SK-N-SH treated with all-trans-retinoic acid at 6 μM for 48 hours (cell line): ENCODE measurements around the gene CHI3L1.

Experiments
- ATAC-seq: fragments of 200-7000 bp; cut with Tn5 transposase; 3 replicates; pipeline ENCODE4 v1.9.1; 2020; ENCODE audit warnings: mild to moderate bottlenecking, moderate library complexity
- ARNTL ChIP-seq: fragments of 450-650 bp; formaldehyde crosslinking; IDR thresholded peaks from 2 replicates; pipeline ENCODE4 v1.5.0; 2020; ENCODE audit warnings: low read depth, mild to moderate bottlenecking, moderate library complexity, borderline replicate concordance
- BACH2 ChIP-seq: fragments of 250-450 bp; sonication (Bioruptor Pico); IDR thresholded peaks from 2 replicates; pipeline ENCODE4 v1.9.0; 2021; ENCODE audit warnings: mild to moderate bottlenecking, borderline replicate concordance
- CSDC2 ChIP-seq: fragments of 250-450 bp; sonication (Bioruptor Pico); IDR thresholded peaks from 2 replicates; pipeline ENCODE4 v1.5.0; 2020; ENCODE audit warnings: mild to moderate bottlenecking, moderate library complexity
- ESRRG ChIP-seq: fragments of 250-450 bp; sonication (Bioruptor Pico); IDR thresholded peaks from 2 replicates; pipeline ENCODE4 v1.6.1; 2021; ENCODE audit warnings: mild to moderate bottlenecking
- GLIS3 ChIP-seq: fragments of 250-450 bp; sonication (Bioruptor Pico); IDR thresholded peaks from 2 replicates; pipeline ENCODE4 v1.5.0; 2020; ENCODE audit warnings: mild to moderate bottlenecking, moderate library complexity
- ISL1 ChIP-seq: fragments of 250-450 bp; sonication (Bioruptor Pico); IDR thresholded peaks from 2 replicates; pipeline ENCODE4 v2.1.2; 2022; ENCODE audit warnings: mild to moderate bottlenecking, moderate library complexity
- OSR1 ChIP-seq: fragments of 250-450 bp; sonication (Bioruptor Pico); IDR thresholded peaks from 2 replicates; pipeline ENCODE4 v1.8.0; 2022; ENCODE audit warnings: moderate library complexity, mild to moderate bottlenecking, inconsistent platforms
- PPARA ChIP-seq: fragments of 250-450 bp; sonication (Bioruptor Pico); IDR thresholded peaks from 2 replicates; pipeline ENCODE4 v1.5.0; 2020; ENCODE audit warnings: mild to moderate bottlenecking, borderline replicate concordance
- RARB ChIP-seq: fragments of 250-450 bp; sonication (Bioruptor Pico); IDR thresholded peaks from 2 replicates; pipeline ENCODE4 v1.8.0; 2021; ENCODE audit warnings: mild to moderate bottlenecking, moderate library complexity
- SNAI2 ChIP-seq: fragments of 250-450 bp; sonication (Bioruptor Pico); IDR thresholded peaks from 2 replicates; pipeline ENCODE4 v1.5.0; 2020; ENCODE audit warnings: mild to moderate bottlenecking, moderate library complexity
- TCF4 ChIP-seq: fragments of 250-450 bp; sonication (Bioruptor Pico); IDR thresholded peaks from 2 replicates; pipeline ENCODE4 v1.8.0; 2021; ENCODE audit warnings: mild to moderate bottlenecking, moderate library complexity, borderline replicate concordance
- TOX ChIP-seq: fragments of 250-450 bp; sonication (Bioruptor Pico); IDR thresholded peaks from 2 replicates; pipeline ENCODE4 v1.8.0; 2021; ENCODE audit warnings: mild to moderate bottlenecking, moderate library complexity, borderline replicate concordance
- ZFP3 ChIP-seq: fragments of 250-450 bp; sonication (Bioruptor Pico); IDR thresholded peaks from 2 replicates; pipeline ENCODE4 v1.5.0; 2020; ENCODE audit warnings: mild to moderate bottlenecking, moderate library complexity
- ZFP30 ChIP-seq: fragments of 450-650 bp; formaldehyde crosslinking; IDR thresholded peaks from 2 replicates; pipeline ENCODE4 v1.5.0; 2022; ENCODE audit warnings: mild to moderate bottlenecking, moderate library complexity
- ZNF565 ChIP-seq: fragments of 450-650 bp; formaldehyde crosslinking; conservative IDR thresholded peaks from 2 replicates; pipeline ENCODE4 v1.5.0; 2020; ENCODE audit warnings: low read depth, mild to moderate bottlenecking, moderate library complexity
- ZNF70 ChIP-seq: fragments of 450-650 bp; formaldehyde crosslinking; IDR thresholded peaks from 2 replicates; pipeline ENCODE4 v1.5.0; 2020; ENCODE audit warnings: mild to moderate bottlenecking, moderate library complexity
- TF ChIP-seq, protein P1 (sequence below): fragments of 250-450 bp; sonication (Bioruptor Pico); IDR thresholded peaks from 2 replicates; pipeline ENCODE4 v1.5.1; 2020; ENCODE audit warnings: low read depth, mild to moderate bottlenecking, moderate library complexity
- TF ChIP-seq, protein P2 (sequence below): fragments of 250-450 bp; sonication (Bioruptor Pico); IDR thresholded peaks from 2 replicates; pipeline ENCODE4 v1.5.0; 2020; ENCODE audit warnings: mild to moderate bottlenecking, moderate library complexity
- TF ChIP-seq, protein P3 (sequence below): fragments of 250-450 bp; sonication (Bioruptor Pico); IDR thresholded peaks from 2 replicates; pipeline ENCODE4 v1.8.0; 2020; ENCODE audit warnings: mild to moderate bottlenecking, moderate library complexity, borderline replicate concordance
- TF ChIP-seq, protein P4 (sequence below): fragments of 250-450 bp; sonication (Bioruptor Pico); IDR thresholded peaks from 2 replicates; pipeline ENCODE4 v1.8.0; 2021; ENCODE audit warnings: low read depth, mild to moderate bottlenecking, moderate library complexity, borderline replicate concordance
- TF ChIP-seq, protein P5 (sequence below): fragments of 250-450 bp; sonication (Bioruptor Pico); IDR thresholded peaks from 2 replicates; pipeline ENCODE4 v1.5.1; 2021; ENCODE audit warnings: mild to moderate bottlenecking, moderate library complexity

Gene CHI3L1

DNA sequence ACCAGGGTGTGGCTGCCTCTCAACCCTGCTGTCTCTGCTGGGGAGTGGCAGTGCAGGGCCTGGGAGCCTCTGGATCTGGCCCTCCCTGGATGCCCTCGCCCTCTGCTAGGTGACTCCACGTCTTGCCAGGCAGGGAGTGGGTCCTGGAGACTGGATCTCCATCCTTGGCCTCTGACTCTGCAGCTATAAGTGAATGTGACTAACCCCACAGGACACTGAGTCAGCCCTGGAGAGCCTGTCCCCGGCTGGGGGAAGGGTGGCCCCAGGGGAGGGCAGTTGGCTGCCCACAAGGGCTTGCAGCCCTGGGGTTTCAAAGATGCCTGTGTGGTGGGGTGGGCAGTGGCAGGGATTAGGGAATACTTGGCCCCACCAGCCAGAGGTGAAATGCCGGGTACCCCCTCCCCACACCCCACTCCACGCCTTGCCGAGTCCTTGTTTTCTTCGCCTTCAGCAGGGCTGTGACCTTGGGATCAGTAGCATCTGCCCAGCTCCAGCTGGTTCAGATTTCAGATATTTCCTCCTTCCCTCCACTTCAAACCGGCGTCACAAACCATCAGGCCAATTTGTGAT lies 8.9 kb downstream of the CHI3L1 start (continued):
- TF ChIP-seq, protein P1, sequence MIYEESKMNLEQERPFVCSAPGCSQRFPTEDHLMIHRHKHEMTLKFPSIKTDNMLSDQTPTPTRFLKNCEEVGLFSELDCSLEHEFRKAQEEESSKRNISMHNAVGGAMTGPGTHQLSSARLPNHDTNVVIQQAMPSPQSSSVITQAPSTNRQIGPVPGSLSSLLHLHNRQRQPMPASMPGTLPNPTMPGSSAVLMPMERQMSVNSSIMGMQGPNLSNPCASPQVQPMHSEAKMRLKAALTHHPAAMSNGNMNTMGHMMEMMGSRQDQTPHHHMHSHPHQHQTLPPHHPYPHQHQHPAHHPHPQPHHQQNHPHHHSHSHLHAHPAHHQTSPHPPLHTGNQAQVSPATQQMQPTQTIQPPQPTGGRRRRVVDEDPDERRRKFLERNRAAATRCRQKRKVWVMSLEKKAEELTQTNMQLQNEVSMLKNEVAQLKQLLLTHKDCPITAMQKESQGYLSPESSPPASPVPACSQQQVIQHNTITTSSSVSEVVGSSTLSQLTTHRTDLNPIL (CRISPR knock-in tag), result no peak
- TF ChIP-seq ZNF565, result no peak

DNA sequence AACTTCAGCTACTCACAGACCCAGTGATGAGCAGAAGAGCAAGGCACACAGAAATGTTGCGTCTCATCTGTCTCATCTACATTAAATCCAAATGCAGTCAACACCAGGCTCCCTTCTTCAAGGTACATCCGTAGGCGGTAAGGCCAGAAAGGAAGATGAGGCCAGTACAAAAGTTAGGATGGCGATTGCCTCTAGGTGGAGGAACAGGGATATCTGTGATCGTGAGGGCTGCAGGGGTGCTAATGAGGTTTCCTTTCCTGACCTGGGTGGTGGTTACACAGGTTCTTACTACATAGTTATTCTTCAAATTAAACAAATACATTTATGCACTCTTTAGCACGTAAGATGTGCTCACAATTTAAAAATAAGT lies 9.5 kb downstream of the CHI3L1 start:
- ATAC-seq, result no peak

DNA sequence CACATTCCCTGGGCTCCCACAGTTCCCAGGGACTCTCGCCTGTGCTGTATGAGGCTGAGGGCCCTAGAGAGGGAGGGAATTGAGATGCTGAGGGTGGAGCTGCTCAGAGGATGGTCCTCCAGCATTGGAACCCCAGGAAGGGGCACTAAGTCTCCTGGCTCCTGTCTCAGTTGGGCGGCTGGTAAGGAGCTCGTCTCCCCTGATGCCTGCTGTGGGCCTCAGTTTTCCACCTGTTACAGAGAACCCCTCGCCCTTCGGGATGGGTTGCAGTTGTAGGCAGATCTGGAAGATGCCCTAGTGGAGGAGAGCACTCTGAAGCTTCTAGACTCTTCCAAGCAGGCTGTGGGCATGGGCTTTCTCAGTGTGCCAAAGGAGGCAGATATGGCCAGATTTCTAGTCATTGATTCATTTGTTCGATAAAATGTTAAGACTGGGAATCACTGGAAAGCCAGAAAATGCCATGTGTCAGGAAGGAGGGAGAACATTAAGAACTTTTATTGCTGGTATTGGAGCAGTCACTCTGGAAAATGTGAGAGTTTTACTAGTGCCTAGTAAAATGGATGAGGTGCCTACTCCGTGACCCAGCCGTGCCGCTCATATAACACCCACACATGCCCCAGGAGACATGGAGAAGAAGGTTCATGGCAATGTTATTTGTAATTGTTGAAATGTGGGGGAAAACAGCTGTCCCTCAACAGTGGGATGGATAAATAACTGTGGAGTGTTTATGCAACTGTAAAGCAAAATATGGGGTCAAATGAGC lies 10.1 kb downstream of the CHI3L1 start:
- ATAC-seq, result no peak
- TF ChIP-seq, protein P2, sequence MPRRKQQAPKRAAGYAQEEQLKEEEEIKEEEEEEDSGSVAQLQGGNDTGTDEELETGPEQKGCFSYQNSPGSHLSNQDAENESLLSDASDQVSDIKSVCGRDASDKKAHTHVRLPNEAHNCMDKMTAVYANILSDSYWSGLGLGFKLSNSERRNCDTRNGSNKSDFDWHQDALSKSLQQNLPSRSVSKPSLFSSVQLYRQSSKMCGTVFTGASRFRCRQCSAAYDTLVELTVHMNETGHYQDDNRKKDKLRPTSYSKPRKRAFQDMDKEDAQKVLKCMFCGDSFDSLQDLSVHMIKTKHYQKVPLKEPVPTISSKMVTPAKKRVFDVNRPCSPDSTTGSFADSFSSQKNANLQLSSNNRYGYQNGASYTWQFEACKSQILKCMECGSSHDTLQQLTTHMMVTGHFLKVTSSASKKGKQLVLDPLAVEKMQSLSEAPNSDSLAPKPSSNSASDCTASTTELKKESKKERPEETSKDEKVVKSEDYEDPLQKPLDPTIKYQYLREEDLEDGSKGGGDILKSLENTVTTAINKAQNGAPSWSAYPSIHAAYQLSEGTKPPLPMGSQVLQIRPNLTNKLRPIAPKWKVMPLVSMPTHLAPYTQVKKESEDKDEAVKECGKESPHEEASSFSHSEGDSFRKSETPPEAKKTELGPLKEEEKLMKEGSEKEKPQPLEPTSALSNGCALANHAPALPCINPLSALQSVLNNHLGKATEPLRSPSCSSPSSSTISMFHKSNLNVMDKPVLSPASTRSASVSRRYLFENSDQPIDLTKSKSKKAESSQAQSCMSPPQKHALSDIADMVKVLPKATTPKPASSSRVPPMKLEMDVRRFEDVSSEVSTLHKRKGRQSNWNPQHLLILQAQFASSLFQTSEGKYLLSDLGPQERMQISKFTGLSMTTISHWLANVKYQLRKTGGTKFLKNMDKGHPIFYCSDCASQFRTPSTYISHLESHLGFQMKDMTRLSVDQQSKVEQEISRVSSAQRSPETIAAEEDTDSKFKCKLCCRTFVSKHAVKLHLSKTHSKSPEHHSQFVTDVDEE (CRISPR knock-in tag), result no peak
- no peak for TF ChIP-seq TOX (CRISPR knock-in tag)
- no peak for TF ChIP-seq ZFP30 (CRISPR knock-in tag)
- no peak for TF ChIP-seq ARNTL
- TF ChIP-seq RARB (CRISPR knock-in tag), result no peak
- no peak for TF ChIP-seq OSR1
- TF ChIP-seq, protein P1 (CRISPR knock-in tag), result no peak

More for the DNA sequence above, 9.5 kb downstream of the CHI3L1 start:
- TF ChIP-seq, protein P3, sequence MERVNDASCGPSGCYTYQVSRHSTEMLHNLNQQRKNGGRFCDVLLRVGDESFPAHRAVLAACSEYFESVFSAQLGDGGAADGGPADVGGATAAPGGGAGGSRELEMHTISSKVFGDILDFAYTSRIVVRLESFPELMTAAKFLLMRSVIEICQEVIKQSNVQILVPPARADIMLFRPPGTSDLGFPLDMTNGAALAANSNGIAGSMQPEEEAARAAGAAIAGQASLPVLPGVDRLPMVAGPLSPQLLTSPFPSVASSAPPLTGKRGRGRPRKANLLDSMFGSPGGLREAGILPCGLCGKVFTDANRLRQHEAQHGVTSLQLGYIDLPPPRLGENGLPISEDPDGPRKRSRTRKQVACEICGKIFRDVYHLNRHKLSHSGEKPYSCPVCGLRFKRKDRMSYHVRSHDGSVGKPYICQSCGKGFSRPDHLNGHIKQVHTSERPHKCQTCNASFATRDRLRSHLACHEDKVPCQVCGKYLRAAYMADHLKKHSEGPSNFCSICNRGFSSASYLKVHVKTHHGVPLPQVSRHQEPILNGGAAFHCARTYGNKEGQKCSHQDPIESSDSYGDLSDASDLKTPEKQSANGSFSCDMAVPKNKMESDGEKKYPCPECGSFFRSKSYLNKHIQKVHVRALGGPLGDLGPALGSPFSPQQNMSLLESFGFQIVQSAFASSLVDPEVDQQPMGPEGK (CRISPR knock-in tag), result no peak
- TF ChIP-seq ZNF70 (CRISPR knock-in tag) (no peak), BACH2 (CRISPR knock-in tag) (no peak), ISL1 (CRISPR knock-in tag) (no peak), RARB (CRISPR knock-in tag) (no peak), ZFP30 (CRISPR knock-in tag) (no peak), PPARA (CRISPR knock-in tag) (no peak), GLIS3 (CRISPR knock-in tag) (no peak), SNAI2 (CRISPR knock-in tag) (no peak), ESRRG (CRISPR knock-in tag) (no peak), ZNF565 (no peak), ZFP3 (CRISPR knock-in tag) (no peak), ARNTL (no peak), CSDC2 (CRISPR knock-in tag) (no peak), TOX (CRISPR knock-in tag) (no peak), TCF4 (CRISPR knock-in tag) (no peak)
- TF ChIP-seq, protein P2 (CRISPR knock-in tag), result no peak
- TF ChIP-seq, protein P1 (CRISPR knock-in tag), result no peak
- TF ChIP-seq, protein P4, sequence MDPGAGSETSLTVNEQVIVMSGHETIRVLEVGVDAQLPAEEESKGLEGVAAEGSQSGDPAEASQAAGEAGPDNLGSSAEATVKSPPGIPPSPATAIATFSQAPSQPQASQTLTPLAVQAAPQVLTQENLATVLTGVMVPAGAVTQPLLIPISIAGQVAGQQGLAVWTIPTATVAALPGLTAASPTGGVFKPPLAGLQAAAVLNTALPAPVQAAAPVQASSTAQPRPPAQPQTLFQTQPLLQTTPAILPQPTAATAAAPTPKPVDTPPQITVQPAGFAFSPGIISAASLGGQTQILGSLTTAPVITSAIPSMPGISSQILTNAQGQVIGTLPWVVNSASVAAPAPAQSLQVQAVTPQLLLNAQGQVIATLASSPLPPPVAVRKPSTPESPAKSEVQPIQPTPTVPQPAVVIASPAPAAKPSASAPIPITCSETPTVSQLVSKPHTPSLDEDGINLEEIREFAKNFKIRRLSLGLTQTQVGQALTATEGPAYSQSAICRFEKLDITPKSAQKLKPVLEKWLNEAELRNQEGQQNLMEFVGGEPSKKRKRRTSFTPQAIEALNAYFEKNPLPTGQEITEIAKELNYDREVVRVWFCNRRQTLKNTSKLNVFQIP (CRISPR knock-in tag), result no peak
- TF ChIP-seq, protein P5, sequence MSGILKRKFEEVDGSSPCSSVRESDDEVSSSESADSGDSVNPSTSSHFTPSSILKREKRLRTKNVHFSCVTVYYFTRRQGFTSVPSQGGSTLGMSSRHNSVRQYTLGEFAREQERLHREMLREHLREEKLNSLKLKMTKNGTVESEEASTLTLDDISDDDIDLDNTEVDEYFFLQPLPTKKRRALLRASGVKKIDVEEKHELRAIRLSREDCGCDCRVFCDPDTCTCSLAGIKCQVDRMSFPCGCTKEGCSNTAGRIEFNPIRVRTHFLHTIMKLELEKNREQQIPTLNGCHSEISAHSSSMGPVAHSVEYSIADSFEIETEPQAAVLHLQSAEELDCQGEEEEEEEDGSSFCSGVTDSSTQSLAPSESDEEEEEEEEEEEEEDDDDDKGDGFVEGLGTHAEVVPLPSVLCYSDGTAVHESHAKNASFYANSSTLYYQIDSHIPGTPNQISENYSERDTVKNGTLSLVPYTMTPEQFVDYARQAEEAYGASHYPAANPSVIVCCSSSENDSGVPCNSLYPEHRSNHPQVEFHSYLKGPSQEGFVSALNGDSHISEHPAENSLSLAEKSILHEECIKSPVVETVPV, result no peak
